Loucy (cell line): ENCODE measurements around the gene NAT9.

Experiments used
- H2AFZ ChIP-seq: fragments of 200-600 bp; sonication (generic); 2 replicates; pipeline ENCODE4 v1.6.0; 2016; ENCODE audit warnings: antibody characterized with exemption, mild to moderate bottlenecking, low read length, moderate library complexity
- H3F3A ChIP-seq: fragments of 200-600 bp; 2 replicates; pipeline ENCODE4 v1.6.0; 2016; ENCODE audit warnings: antibody characterized with exemption, low read depth, mild to moderate bottlenecking
- H3K27me3 ChIP-seq: fragments of 200-600 bp; sonication (generic); 2 replicates; pipeline ENCODE4 v1.6.1; 2014; ENCODE audit warnings: low read length, mild to moderate bottlenecking; ENCODE audit not compliant: insufficient read depth, poor library complexity, severe bottlenecking
- H3K36me3 ChIP-seq: fragments of 200-600 bp; sonication (generic); 2 replicates; pipeline ENCODE4 v1.6.1; 2016; ENCODE audit warnings: low read length; ENCODE audit not compliant: insufficient read depth
- H3K4me1 ChIP-seq: fragments of 200-600 bp; sonication (generic); 2 replicates; pipeline ENCODE4 v1.5.1; 2014; ENCODE audit warnings: low read length, mild to moderate bottlenecking; ENCODE audit not compliant: insufficient read depth, poor library complexity, severe bottlenecking
- H3K4me2 ChIP-seq: fragments of 200-600 bp; sonication (generic); 2 replicates; pipeline ENCODE4 v1.6.0; 2014; ENCODE audit warnings: antibody characterized with exemption, low read length, low read depth, mild to moderate bottlenecking; ENCODE audit not compliant: poor library complexity, severe bottlenecking
- H3K4me3 ChIP-seq: fragments of 200-600 bp; sonication (generic); 2 replicates; pipeline ENCODE4 v1.5.1; 2014; ENCODE audit warnings: low read length, mild to moderate bottlenecking, mixed read lengths; ENCODE audit not compliant: poor library complexity, severe bottlenecking
- H3K79me2 ChIP-seq: fragments of 200-600 bp; sonication (generic); 2 replicates; pipeline ENCODE4 v1.6.1; 2014; ENCODE audit warnings: low read length; ENCODE audit not compliant: insufficient read depth
- H3K9ac ChIP-seq: fragments of 200-600 bp; sonication (generic); 2 replicates; pipeline ENCODE4 v1.6.0; 2014; ENCODE audit warnings: mild to moderate bottlenecking, low read depth, low read length, moderate library complexity; ENCODE audit not compliant: poor library complexity, severe bottlenecking
- H3K9me2 ChIP-seq: fragments of 200-600 bp; sonication (generic); replicated peaks from 2 replicates; pipeline ENCODE4 v1.6.1; 2016; ENCODE audit warnings: low read depth, low read length, mixed read lengths
- H3K9me3 ChIP-seq: fragments of 200-600 bp; sonication (generic); 2 replicates; pipeline ENCODE4 v1.6.1; 2014; ENCODE audit warnings: mild to moderate bottlenecking, antibody characterized with exemption, low read length, low read depth; ENCODE audit not compliant: insufficient read depth
- H4K20me1 ChIP-seq: fragments of 200-600 bp; sonication (generic); 2 replicates; pipeline ENCODE4 v1.6.0; 2014; ENCODE audit warnings: antibody characterized with exemption, low read length, mild to moderate bottlenecking; ENCODE audit not compliant: insufficient read depth, poor library complexity, severe bottlenecking
- EZH2phosphoT487 ChIP-seq: fragments of 200-600 bp; IDR thresholded peaks from 2 replicates; pipeline ENCODE4 v1.6.1; 2018; ENCODE audit warnings: antibody characterized with exemption, mild to moderate bottlenecking, moderate library complexity, borderline replicate concordance
- TF ChIP-seq, protein P1 (sequence below): fragments of 200-600 bp; sonication (generic); conservative IDR thresholded peaks from 2 replicates; pipeline ENCODE4 v1.5.1; 2014; ENCODE audit warnings: mild to moderate bottlenecking, antibody characterized with exemption, low read length

The NAT9 gene

GRCh38 chr17:74815067-74815466 is 38.9 kb upstream of the NAT9 start:
- Histone ChIP-seq H4K20me1 (no peaks in the 10 kb centered on the region), H3K4me2 (no peak overlapping the region), H3K4me3 (no peak overlapping the region), H3F3A (no peaks in the 10 kb centered on the region), H2AFZ (no peak overlapping the region), H3K9me2 (no peaks in the 10 kb centered on the region), H3K27me3 (no peaks in the 10 kb centered on the region), H3K79me2 (no peaks in the 10 kb centered on the region), H3K4me1 (peaks cover 17% of the 10 kb centered on the region), H3K9me3 (no peaks in the 10 kb centered on the region), H3K9ac (no peak overlapping the region), H3K36me3 (no peaks in the 10 kb centered on the region; the same call in 1 of the 2 replicates)
- no peak for TF ChIP-seq EZH2phosphoT487
- TF ChIP-seq, protein P1, sequence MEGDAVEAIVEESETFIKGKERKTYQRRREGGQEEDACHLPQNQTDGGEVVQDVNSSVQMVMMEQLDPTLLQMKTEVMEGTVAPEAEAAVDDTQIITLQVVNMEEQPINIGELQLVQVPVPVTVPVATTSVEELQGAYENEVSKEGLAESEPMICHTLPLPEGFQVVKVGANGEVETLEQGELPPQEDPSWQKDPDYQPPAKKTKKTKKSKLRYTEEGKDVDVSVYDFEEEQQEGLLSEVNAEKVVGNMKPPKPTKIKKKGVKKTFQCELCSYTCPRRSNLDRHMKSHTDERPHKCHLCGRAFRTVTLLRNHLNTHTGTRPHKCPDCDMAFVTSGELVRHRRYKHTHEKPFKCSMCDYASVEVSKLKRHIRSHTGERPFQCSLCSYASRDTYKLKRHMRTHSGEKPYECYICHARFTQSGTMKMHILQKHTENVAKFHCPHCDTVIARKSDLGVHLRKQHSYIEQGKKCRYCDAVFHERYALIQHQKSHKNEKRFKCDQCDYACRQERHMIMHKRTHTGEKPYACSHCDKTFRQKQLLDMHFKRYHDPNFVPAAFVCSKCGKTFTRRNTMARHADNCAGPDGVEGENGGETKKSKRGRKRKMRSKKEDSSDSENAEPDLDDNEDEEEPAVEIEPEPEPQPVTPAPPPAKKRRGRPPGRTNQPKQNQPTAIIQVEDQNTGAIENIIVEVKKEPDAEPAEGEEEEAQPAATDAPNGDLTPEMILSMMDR = no peak

GRCh38 chr17:74814453-74814852 is 38.3 kb upstream of the NAT9 start:
- Histone ChIP-seq H2AFZ (no peak overlapping the region), H4K20me1 (no peaks in the 10 kb centered on the region)

GRCh38 chr17:74812109-74813009 is 36.2 kb upstream of the NAT9 start:
- Histone ChIP-seq H3K4me2 (no peak overlapping the region), H3K9me2 (no peaks in the 10 kb centered on the region), H3F3A (no peaks in the 10 kb centered on the region), H3K79me2 (no peaks in the 10 kb centered on the region), H3K9me3 (no peaks in the 10 kb centered on the region), H3K27me3 (no peaks in the 10 kb centered on the region), H3K9ac (no peak overlapping the region), H2AFZ (no peak overlapping the region), H4K20me1 (no peaks in the 10 kb centered on the region), H3K4me3 (no peak overlapping the region), H3K36me3 (no peaks in the 10 kb centered on the region; the same call in 1 of the 2 replicates), H3K4me1 (peaks cover 17% of the 10 kb centered on the region)
- TF ChIP-seq, protein P1 = no peak

More at GRCh38 chr17:74814453-74814852, 38.3 kb upstream of the NAT9 start:
- Histone ChIP-seq H3K4me2 (no peak overlapping the region), H3K4me3 (no peak overlapping the region), H3F3A (no peaks in the 10 kb centered on the region), H3K27me3 (no peaks in the 10 kb centered on the region), H3K9ac (no peak overlapping the region), H3K36me3 (no peaks in the 10 kb centered on the region; the same call in 1 of the 2 replicates), H3K4me1 (peaks cover 17% of the 10 kb centered on the region), H3K9me2 (no peaks in the 10 kb centered on the region), H3K79me2 (no peaks in the 10 kb centered on the region), H3K9me3 (no peaks in the 10 kb centered on the region)
- TF ChIP-seq, protein P1 = peak; percentile 57
- TF ChIP-seq EZH2phosphoT487 = no peak
